Measurements from ENCODE around the gene PARD6G.

PARD6G gene

DNA sequence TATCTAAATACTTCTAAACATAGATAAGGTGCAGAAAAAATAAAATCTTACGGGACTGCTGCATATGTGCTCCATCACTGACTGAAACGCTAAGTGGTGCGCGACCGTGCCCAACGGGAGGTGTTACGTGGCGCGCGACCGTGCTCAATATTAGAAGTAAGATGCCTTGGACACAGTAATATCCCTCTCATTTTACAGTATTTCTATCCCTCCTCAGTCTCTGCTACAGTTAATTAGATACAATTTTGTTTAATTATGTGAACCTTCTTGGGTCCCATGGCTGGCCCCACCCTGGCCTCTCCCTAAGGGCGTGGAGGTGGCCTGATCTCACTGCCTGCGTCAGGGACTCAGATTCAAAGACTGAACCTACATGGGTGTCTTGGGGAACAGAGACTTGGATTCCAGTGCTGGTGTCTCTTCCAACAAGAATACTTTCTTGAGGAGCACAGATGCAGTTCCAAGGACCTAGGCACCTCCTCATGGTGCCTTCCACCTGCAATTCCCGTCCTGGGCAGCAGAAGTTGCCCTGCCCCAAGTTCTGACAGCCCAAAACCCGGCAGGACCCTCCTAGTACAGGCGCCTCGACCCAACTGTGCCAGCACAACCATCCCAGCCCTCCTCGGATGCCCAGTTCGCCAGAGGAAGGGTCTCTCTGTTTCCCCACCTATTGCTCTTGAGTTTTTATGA, 59.2 kb downstream of the PARD6G start:
- DNase-seq, result no peak

DNA sequence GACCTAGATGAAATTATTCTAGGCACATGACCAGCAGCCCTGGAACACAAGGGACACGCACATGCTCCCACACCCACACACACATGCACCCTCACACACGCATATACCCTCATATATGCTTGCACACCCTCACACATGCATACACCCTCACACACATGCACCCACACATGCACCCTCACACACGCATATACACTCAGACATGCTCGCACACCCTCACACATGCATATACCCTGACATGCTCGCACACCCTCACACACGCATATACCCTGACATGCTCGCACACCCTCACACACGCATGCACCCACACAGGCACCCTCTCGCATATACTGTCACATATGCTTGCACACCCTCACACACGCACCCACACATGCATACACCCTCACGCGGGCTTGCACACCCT, 61.8 kb downstream of the PARD6G start:
- no peak for DNase-seq

DNA sequence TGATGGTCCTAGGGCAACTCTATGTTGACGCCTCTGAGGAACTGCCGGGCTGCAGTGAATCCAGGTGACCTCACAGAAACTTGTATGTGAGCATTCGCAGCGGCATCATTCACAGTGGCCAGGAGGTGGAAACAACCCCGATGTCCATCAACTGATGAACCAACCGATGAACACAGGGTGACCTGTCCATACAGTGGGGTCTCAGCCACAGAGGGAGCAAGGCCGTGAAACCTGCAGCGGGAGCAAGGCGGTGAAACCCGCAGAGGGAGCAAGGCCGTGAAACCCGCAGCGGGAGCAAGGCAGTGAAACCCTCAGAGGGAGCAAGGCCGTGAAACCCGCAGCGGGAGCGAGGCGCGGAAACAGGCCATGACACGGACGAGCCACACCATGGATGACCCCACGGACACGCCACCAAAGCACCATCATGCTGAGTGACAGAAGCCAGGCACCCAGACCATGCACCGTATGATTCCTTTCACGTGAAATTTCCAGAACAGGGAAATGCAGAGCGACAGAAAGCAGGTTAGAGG, 63.0 kb downstream of the PARD6G start:
- no peak for DNase-seq

DNA sequence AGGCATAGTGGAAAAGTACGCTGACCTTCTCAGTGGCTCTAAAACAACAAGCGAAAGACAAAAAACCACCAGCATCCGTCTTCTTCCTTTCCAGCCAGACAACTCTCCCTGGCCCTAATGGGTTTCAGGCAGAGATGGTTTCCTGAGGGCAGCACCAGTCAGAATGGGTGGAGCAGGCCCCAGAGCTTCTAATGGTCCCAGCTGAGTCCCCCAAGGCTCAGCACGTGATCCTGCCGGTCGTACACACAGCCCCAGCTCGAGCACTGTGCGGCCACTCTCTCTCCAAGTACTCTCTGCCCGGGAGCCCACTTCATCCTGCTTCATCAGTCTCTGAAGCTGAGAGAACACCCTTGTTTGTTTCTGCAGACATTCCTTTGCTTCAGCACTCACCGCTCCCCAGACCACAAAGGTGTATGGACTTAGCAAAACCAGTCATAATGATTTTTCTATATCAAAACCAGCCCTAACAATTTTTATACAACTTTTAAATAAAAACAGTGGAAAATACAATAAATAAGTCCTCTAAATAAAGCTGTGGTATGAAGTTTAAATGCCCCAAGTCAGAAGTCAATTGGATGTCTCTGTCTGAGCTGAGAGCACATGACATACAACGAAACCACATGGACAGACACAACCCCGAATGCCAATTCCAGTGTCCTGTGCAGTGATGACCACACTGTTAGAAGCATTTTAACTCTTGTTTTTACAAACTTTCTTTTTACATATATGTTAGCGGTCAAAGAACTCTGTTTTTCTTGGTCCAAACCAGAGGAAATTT, 63.9 kb downstream of the PARD6G start:
- DNase-seq, result no peak

DNA sequence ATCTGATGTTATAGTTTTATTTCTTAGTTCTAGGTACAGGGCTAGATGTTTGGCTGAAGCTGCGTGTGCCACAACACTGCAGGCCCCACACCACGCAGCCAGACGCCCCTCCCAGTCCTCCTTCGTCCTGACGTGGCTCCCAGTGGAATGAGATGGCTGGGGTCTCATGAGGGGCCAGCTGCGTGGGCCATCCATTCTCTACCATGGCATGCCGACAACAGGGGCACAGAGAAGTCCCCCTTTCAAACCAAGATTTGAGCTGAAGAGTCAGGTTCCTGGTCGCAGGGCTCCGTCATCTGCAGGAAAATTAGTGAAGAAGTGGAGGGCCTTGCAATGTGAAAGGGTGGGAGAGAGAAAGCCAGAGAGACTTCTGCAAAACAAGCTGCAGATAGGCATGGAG, 64.5 kb downstream of the PARD6G start:
- no peak for DNase-seq

DNA sequence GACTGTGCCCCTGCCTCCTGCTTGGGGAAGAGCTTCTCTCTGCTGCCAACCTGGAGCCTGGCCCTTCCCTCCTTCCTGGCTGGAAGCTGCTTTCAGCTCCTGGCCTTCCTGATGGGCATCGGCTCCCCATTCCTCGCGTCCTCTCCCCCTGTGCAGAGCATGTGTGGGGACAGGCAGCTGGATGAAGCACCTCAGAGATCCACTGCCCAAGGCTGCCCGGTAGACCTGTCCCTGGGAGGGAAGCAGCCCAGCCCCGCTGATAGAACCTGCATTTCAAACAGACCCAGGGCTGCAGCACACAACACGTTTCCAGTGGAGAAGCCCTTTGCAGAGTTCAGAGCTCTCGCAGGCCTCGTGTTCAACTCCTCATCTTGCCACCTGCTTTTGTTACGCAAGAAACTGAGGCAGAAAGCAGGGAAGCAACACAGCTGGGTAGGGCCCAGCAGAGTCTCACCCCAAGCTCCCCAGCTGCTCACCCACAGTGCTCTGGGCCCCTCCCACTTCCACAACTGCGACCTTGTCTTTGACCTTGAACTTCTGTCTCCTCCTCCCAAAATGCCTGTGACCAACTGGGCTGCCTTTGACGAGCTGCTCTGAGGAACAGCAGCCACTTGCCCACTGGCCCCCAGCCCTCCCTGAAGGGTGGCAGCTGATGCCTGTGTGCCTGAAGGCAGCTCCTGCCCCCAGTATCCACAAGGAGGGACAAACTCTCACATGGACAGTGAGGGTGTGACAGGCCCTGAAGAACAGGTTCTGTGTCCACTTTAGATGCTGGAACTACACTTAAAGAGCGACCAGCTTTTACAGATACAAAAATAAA, 65.5 kb downstream of the PARD6G start:
- no peak for DNase-seq

DNA sequence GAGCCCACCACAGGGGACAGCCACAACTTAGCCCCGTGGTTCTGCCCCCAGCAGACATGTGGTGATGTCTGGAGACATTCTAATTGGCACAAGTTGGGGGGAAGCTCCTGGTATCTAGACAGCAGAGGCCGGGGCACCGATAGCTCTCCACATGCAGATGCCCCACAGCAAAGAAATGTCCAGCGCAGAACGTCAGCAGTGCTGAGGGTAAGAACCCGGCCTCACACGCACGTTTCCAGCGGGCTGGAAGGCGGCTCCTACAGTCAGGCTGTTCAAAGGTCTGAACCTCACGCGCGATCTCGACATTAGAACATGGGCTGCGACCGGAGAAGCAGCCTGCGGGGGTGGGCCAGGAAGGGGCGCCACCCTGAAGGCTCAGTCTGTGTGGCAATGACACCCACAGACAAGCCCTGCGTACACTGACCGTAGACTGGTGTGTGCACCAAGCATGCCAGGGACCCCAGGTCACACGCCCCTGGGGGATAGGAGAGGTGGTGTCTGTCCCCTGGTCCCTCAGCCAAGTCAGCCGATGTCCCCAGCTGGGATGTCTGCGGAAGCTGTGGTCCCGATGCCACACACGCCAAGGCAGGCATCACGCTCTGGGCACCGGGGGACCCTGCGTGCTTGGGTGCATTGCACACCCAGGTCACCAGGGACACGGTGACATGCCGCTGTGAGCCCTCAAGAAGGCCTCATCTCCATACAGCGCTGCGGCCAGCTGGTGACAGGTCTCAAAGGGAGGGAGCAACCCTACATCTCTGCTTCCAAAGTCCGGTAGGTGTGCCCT, 66.3 kb downstream of the PARD6G start:
- no peak for DNase-seq

DNA sequence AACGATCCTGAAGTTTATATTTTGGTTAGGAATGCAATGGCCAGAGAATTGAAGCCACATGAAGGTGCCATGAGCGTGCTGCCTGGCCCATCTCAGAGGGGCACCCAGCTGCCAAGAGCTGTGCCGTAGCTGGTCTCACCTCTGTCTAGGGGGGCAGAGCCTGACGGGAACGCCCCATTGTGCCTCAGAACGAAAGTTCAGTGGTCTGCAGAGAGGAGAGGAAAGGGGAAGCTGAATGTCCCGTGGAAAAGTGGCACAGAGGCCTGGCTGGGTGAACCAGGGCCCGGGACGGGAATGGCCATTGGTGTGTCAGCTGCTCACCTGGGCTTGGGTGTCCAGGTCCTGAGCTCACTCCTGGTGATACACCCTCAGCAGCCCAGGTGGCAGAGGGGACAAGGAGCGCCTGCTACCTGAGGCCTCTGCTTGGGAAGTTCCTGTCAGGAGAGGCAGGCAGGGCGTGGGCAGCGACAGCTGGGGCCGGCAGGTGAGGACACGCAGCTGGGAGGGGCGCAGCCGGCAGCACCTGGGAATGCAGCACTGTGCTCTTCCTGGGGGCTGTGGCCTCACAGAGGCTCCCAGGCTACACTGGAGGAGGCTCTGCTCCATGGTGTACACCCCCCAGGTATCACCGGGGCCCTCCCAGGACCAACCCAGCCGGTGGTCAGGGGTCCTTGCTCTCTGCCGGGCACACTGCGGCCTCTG, 67.3 kb downstream of the PARD6G start:
- DNase-seq, result no peak

DNA sequence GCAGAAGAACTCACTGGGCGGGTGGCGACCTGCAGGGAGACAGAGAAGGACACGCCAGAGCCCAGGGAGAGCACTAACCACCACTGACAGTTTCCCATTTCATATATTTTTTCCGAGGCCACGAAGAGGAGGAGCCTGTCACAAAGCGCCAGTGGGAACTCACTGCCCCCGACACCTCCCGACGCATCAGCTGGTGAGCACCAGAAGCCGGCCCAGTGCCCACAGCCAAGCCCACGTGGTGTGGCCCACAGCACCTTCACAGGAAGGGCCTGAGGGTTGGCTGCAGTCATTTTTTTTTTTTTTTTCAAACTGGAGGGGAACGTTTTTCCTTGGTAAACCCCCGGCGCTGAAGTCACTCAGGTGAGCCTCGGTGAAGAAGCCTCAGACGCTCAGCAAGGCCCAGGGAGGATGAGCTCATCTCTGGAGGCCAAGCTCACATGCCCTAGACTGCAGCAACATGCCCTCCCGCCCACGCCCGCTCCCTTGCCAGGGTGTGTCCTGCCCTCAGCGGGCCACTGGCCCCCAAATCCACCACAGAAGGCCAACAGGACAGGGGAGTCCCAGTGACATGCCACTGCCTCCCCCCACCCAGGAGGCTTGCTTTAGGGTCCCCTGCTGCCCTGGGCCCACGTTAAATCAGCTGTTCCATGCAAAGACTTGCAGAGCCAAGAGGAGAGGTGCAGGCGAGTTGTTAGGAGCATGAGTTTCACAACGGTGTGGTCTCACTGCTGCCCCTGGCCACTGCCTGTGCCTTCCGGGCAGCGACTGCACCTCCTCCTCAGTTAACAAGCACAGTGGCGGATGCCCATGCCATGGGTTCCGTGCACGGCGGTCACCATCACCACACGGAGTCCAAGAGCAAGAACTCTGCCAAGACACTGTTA, 68.1 kb downstream of the PARD6G start:
- no peak for DNase-seq

DNA sequence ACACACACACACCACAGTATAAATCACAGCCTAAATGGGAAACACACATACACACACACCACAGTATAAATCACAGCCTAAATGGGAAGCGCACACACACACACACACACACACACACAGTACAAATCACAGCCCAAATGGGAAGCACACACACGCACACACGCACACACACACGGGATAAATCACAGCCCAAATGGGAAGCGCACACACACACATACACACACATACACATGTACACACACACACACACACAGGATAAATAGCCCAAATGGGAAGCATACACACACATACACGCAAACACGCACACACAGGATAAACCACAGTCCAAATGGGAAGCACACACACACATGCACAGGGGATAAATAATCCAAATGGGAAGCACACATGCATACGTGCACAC, 70.2 kb downstream of the PARD6G start:
- DNase-seq, result no peak

DNA sequence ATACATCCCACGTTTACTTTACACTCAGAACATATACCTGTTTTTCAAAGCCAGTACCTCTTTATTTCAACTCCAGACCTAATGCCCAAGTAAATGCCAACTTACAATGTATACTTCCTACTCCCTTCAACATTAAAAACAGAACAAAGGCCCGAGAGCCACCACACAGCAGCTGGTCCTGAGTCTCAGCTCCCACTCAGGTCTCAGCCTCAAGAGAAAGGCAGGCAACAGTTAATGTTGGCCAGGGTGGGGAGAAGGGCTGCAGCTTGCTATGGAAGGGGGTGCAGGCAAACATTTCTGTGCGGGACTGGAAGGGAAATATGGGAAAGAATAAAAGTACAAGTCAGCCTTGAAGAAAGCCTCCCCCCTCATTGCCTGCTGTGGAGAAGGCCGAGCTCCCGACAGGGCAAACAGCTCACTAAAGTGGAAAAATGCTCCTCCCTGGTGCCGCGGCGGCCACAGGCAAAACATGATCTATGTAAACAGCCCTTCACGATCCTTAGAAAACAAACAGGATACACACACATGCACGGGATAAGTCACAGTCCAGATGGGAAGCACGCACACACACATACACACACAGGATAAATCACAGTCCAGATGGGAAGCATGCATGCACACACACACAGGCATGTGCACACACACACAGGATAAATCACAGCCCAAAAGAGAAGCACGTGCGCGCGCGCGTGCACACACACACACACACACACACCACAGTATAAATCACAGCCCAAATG, 70.8 kb downstream of the PARD6G start:
- DNase-seq, result no peak

DNA sequence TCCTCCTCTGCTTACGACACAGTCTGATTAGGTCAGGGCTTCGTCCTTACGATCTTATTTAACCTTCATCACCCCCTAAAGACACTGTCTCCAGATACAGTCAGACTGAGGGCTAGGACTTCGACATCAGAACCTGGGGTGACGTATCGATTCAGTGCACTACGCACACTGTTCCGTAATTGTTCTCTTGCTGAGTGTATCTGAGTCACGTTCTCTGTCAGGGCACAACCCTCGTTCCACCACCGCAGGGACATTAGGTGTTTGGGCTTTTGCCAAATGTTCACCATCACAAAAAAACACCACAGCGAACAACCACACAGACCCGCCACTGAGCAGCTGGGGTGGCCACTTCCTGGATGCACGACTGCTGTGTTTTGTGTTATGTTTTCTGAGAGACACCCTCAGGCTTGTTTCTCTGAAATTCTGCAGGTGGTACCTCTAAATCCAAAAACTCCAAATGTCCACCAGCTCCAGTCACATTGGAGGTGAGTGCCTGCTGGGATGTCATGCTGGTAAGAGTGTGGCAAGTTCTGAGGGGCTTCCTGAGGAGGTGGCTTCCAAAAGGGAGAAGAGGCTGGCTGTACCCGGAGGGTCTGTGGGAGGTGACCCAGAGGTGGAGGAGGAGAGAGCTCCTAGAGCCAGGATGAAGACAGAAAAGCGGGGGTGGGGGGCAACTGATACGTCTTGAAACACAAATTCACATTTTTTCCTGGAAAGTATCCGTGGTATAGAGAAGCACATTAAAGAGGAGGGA, 71.7 kb downstream of the PARD6G start:
- DNase-seq, result no peak

DNA sequence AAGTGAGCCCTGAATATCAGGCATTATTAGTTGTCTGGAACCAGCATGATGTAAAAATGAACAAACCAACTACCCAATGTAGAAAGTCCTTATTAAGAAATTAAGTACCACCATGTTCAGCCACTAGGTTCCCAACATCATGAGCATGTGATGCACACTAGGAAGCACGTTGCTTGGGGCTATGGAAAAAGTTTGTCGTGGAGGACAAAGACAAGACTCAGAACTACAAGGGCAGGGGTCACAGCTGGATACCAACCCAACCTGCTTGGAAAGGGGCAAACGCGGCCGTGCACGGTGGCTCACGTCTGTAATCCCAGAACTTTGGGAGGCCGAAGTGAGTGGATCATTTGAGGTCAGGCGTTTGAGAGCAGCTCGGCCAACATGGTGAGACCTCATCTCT, 74.3 kb downstream of the PARD6G start:
- DNase-seq, result no peak

DNA sequence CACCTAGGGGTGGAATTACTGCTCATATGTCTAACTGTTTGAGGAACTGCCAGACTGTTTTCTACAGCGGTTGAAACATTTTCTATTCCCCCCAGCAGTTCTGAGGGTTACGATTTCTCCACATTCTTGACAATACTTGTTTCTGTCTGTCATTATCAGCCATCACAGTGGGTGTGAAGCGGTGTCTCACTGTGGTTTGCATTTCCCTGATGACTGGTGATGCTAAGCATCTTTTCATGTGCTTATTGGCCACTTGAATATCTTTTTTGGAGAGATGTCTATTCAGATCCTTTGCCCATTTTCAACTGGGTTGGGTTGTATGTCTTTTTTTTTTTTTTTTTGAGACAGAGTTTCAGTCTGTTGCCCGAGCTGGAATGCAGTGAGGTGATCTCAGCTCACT, 75.3 kb downstream of the PARD6G start:
- DNase-seq, result no peak

DNA sequence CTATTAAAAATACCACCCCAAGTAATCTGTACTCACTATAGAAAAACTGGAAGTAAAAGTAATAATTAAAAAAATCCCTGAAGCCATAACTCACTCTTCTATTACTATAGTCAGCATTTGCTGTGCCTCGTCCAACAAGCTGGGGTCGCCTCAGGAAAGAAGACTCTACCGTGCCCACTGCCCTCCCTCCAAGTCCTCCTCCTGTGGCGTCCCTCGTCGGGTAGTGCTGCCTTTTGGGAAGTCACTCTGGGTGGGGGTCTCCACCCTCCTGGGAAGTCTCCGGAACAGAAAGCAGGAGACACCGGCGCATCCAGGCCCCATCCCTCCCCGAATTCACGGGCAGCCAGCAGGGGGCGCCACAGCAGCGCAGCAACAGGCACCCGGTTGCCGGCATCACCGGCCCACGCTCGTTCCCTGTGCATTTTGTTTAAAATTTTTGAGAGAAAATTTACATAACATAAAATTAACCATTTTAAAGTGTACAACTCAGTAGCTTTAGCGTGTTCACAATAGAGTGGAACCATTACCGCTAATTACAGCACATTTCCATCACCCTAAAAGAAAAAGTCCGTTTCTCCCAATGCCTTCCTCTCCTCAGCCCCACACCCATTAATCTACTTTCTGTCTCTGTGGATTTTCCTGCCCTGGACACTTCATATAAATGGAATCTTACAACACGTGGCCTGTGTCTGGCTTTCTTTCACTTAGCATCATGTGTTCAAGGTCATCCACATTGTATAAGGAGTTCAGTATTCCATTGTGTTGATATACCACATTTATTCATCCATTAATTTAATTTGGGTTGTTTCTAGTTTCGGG, 76.1 kb downstream of the PARD6G start:
- no peak for DNase-seq

DNA sequence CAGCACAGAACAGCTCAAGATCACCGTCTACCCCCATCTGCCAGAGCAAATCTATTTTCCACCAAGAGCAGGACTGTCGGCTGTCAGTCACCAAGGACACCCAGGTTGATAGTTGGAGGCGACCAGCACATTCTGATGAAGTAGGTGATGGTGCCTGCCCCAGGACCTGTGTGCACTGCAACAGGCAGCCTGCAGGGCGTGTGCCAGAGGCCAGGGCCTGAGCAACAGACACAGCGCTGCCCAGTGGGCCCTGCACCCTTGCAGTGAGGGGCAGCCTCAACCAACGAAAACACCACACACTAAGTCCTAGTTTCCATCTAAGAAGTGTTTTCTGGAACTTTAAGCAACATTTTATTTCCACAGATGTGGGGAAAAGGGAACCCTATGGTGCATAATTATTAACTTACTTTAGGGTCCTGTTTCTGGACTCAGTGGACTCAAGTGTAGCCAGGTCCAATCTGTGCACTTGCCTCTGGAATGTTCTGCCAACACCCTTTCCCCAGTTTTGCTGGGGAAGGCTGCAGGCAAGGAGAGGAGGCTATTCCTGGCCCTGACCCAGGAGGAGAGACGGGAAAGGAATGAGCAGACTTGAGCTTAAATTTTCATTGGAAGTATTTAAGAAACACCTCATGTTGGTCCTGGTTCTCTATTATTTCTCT, 76.8 kb downstream of the PARD6G start:
- DNase-seq, result no peak

DNA sequence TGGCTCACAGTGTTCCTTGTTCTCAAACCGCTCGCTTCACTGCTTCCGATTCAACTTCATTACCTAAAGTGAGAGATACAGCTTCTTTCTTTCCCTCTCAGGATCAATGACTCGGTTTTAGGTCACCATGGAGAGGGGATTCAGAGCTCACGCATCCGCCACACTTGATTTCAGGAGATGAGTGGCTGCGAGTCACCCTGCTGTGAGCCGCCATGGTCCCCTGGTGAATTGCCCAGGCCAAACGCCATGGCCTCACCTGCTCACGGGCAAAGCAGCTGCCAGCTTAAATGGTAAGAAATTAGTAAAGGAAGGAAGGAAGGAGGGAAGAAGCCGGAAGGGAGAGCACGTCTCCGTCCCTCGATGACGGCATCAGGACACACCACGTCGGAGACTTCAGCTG, 77.7 kb downstream of the PARD6G start:
- no peak for DNase-seq

DNA sequence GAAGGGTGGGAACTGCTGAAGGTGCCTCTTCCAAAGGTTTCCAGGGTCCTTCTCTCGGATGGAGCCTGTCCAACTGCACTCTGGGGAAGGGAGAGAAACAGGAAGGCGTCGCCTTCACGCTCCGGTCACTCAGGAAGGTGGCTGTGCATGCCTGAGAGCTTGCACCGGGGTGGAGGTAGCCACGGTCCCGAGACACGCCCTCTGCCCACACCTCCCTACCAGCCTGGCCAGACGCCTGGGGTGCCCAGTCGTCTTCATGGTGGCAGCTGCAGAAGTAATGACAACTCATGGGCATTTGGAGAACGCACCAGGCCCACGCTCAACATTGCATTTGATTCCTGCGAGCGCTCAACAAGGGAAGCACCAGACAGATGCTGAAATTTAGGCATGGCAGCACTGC, 78.3 kb downstream of the PARD6G start:
- DNase-seq, result no peak

All from NCI-H526 treated with DMSO at 0.1 percent for 48 hours (cell line).